HG03103 (cell line): Measurements from ENCODE around the gene MSI2.

Source experiments
- ATAC-seq: cut with Tn5 transposase; IDR thresholded peaks from one replicate; pipeline ENCODE4 v1.9.1; 2021; ENCODE audit warnings: low read depth; ENCODE audit not compliant: unreplicated experiment

Gene MSI2

GRCh38 chr17:57447990-57448758 is 191.9 kb downstream of the MSI2 start:
- no peak for ATAC-seq

GRCh38 chr17:57448759-57449283 is 192.5 kb downstream of the MSI2 start:
- no peak for ATAC-seq

- ATAC-seq = no peak
These were observed 194.9 kb downstream of the MSI2 start for GRCh38 chr17:57451191-57451590.

GRCh38 chr17:57451643-57452042 is 195.3 kb downstream of the MSI2 start:
- ATAC-seq = no peak

- no peak for ATAC-seq
These were observed 197.6 kb downstream of the MSI2 start for GRCh38 chr17:57453841-57454425.

- no peak for ATAC-seq
These were observed 198.4 kb downstream of the MSI2 start for GRCh38 chr17:57454729-57455062.

- ATAC-seq = peak; percentile 80
These were observed 199.0 kb downstream of the MSI2 start for GRCh38 chr17:57455063-57455914.

GRCh38 chr17:57456622-57457021 is 200.3 kb downstream of the MSI2 start:
- ATAC-seq = no peak

GRCh38 chr17:57457188-57457587 is 200.9 kb downstream of the MSI2 start:
- no peak for ATAC-seq

- no peak for ATAC-seq
These were observed 202.5 kb downstream of the MSI2 start for GRCh38 chr17:57458718-57459285.

- no peak for ATAC-seq
These were observed 203.1 kb downstream of the MSI2 start for GRCh38 chr17:57459286-57459915.

- ATAC-seq = no peak
These were observed 204.8 kb downstream of the MSI2 start for GRCh38 chr17:57461082-57461481.

GRCh38 chr17:57462007-57462579 is 205.8 kb downstream of the MSI2 start:
- no peak for ATAC-seq

GRCh38 chr17:57463103-57463885 is 207.0 kb downstream of the MSI2 start:
- peak; percentile 83 for ATAC-seq

- ATAC-seq = no peak
These were observed 208.0 kb downstream of the MSI2 start for GRCh38 chr17:57464191-57464864.

- ATAC-seq = no peak
These were observed 209.3 kb downstream of the MSI2 start for GRCh38 chr17:57465610-57466009.

- no peak for ATAC-seq
These were observed 209.7 kb downstream of the MSI2 start for GRCh38 chr17:57466017-57466471.

- no peak for ATAC-seq
These were observed 210.2 kb downstream of the MSI2 start for GRCh38 chr17:57466521-57466920.

GRCh38 chr17:57467226-57467625 is 210.9 kb downstream of the MSI2 start:
- no peak for ATAC-seq
